Neuronal stem cell (in vitro differentiated cells): ENCODE measurements around the gene MATN1.

ENCODE experiments used
- DNase-seq: peaks from one replicate; pipeline ENCODE4 v3.0.0-alpha.2; 2013; ENCODE audit warnings: low spot score
- H2AFZ ChIP-seq: one replicate; pipeline ENCODE4 v1.6.1; 2013; ENCODE audit warnings: mild to moderate bottlenecking, low read length, inconsistent platforms
- H2AK5ac ChIP-seq: 2 replicates; pipeline ENCODE4 v1.6.1; 2013; ENCODE audit warnings: low read depth, mild to moderate bottlenecking, inconsistent platforms, low read length, moderate library complexity, mixed read lengths
- H2BK120ac ChIP-seq: 2 replicates; pipeline ENCODE4 v1.6.1; 2013; ENCODE audit warnings: low read depth, mild to moderate bottlenecking, inconsistent platforms, low read length, moderate library complexity, mixed read lengths
- H2BK12ac ChIP-seq: one replicate; pipeline ENCODE4 v1.6.1; 2013; ENCODE audit warnings: low read length, inconsistent platforms
- H2BK15ac ChIP-seq: 2 replicates; pipeline ENCODE4 v1.6.1; 2013; ENCODE audit warnings: mild to moderate bottlenecking, low read length, inconsistent platforms, mixed read lengths
- H2BK5ac ChIP-seq: one replicate; pipeline ENCODE4 v1.6.1; 2013; ENCODE audit warnings: inconsistent platforms, mild to moderate bottlenecking, low read length, moderate library complexity
- H3K14ac ChIP-seq: one replicate; pipeline ENCODE4 v1.6.1; 2013; ENCODE audit warnings: low read length, inconsistent platforms
- H3K18ac ChIP-seq: 2 replicates; pipeline ENCODE4 v1.6.1; 2013; ENCODE audit warnings: low read length, inconsistent platforms
- H3K23ac ChIP-seq: 2 replicates; pipeline ENCODE4 v1.6.1; 2013; ENCODE audit warnings: low read depth, mild to moderate bottlenecking, mixed read lengths, low read length, inconsistent platforms; ENCODE audit not compliant: poor library complexity
- H3K27ac ChIP-seq: replicated peaks from 3 replicates; pipeline ENCODE4 v1.5.1; 2013; ENCODE audit warnings: low read length, inconsistent platforms
- H3K27me3 ChIP-seq, 3 experiments: 2 replicates each; pipeline ENCODE4 v1.6.1; 2013; ENCODE audit warnings: low read length in 3 of 3, mild to moderate bottlenecking in 2 of 3, inconsistent platforms in 1 of 3, low read depth in 1 of 3, mixed read lengths in 1 of 3, moderate library complexity in 1 of 3; ENCODE audit not compliant: control insufficient read depth in 3 of 3, insufficient read depth in 3 of 3
- H3K36me3 ChIP-seq, 2 donors: replicated peaks in 1 of 2; 2 replicates each; pipeline ENCODE4 v1.6.1; 2013; ENCODE audit warnings: low read length in 2 of 2; ENCODE audit not compliant: control insufficient read depth in 2 of 2, insufficient read depth in 2 of 2
- H3K4ac ChIP-seq: 2 replicates; pipeline ENCODE4 v1.6.1; 2013; ENCODE audit warnings: inconsistent platforms, mild to moderate bottlenecking, low read length, moderate library complexity
- H3K4me1 ChIP-seq, 2 donors: 1 replicate in 1 of 2; 2 replicates in 1 of 2; pipeline ENCODE4 v1.6.1; 2013; ENCODE audit warnings: low read length in 2 of 2, low read depth in 1 of 2; ENCODE audit not compliant: control insufficient read depth in 2 of 2, insufficient read depth in 1 of 2
- H3K4me2 ChIP-seq: one replicate; pipeline ENCODE4 v1.6.1; 2013; ENCODE audit warnings: mild to moderate bottlenecking, low read length, inconsistent platforms; ENCODE audit not compliant: insufficient read depth, poor library complexity, severe bottlenecking
- H3K4me3 ChIP-seq, 2 donors: 2 replicates each; pipeline ENCODE4 v1.5.1; 2013; ENCODE audit warnings: low read length in 2 of 2, mild to moderate bottlenecking in 2 of 2, inconsistent platforms in 1 of 2, moderate library complexity in 1 of 2
- H3K79me1 ChIP-seq: one replicate; pipeline ENCODE4 v1.6.1; 2013; ENCODE audit warnings: low read depth, mild to moderate bottlenecking, inconsistent platforms, low read length, moderate library complexity
- H3K9ac ChIP-seq: one replicate; pipeline ENCODE4 v1.6.1; 2013; ENCODE audit warnings: mild to moderate bottlenecking, low read depth, low read length, inconsistent platforms; ENCODE audit not compliant: poor library complexity
- H3K9me3 ChIP-seq, 2 donors: replicated peaks in 1 of 2; 2 replicates each; pipeline versions ENCODE3 to v1.6.1; 2013; ENCODE audit warnings: low read length in 2 of 2, mild to moderate bottlenecking in 2 of 2, inconsistent platforms in 1 of 2, low read depth in 1 of 2, mixed read lengths in 1 of 2, moderate library complexity in 1 of 2; ENCODE audit not compliant: control insufficient read depth in 2 of 2, insufficient read depth in 1 of 2
- H4K8ac ChIP-seq: one replicate; pipeline ENCODE4 v1.6.1; 2013; ENCODE audit warnings: low read depth, mild to moderate bottlenecking, inconsistent platforms, low read length, moderate library complexity
- H4K91ac ChIP-seq: one replicate; pipeline ENCODE4 v1.6.1; 2013; ENCODE audit warnings: low read length, low read depth, mild to moderate bottlenecking, inconsistent platforms; ENCODE audit not compliant: poor library complexity
- WGBS, 2 donors: extraction: QIAGEN DNeasy Blood & Tissue Kit; methylation state at CpG; one replicate each; pipeline ENCODE4 v1.1.7; 2013; ENCODE audit warnings: missing lambda C conversion rate in 2 of 2, mixed read lengths in 1 of 2; ENCODE audit not compliant: insufficient read length in 2 of 2, insufficient replicate concordance in 1 of 2; ENCODE audit errors: extremely low coverage in 2 of 2; 5-methylcytosine and 5-hydroxymethylcytosine counted together

MATN1 gene

DNA sequence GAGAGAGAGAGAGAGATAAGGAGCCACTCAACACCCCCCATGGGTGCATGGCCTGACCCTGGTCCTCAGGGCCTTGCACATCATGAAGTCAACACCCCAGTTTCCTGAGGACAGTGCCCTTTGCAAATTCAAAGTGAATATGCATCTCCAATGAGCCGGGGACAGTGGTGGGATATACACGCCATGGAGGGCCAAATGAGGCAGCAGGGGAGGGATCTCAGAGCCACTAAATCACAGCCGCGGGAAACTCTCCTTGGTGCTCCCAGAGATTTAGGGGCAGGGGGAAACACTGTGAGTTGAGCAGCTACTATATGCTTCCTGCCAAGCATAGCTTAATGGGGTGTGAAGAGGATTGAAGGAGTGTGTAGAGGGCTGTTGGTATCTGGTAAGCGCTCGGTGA is 35.5 kb downstream of the MATN1 start:
- Histone ChIP-seq H4K8ac (no peak overlapping the region), H3K36me3 (no peaks in the 10 kb centered on the region), H3K4me1 (peaks cover 5 to 40% of the 10 kb centered on the region in 2 donors), H2BK12ac (no peak overlapping the region), H3K18ac (no peak overlapping the region), H2BK5ac (peak overlapping the region; percentile 43), H4K91ac (no peak overlapping the region), H3K4ac (no peak overlapping the region), H3K4me3 (no peak overlapping the region), H3K14ac (no peak overlapping the region), H2AK5ac (no peak overlapping the region), H3K23ac (no peak overlapping the region), H3K27ac (no peak overlapping the region), H2BK15ac (no peak overlapping the region), H3K79me1 (no peaks in the 10 kb centered on the region), H2AFZ (no peak overlapping the region), H3K27me3 (peaks cover 0 to 65% (median 4%) of the 10 kb centered on the region in 3 experiments), H3K9ac (no peak overlapping the region), H3K9me3 (no peaks in the 10 kb centered on the region), H3K4me2 (no peak overlapping the region), H2BK120ac (peak overlapping the region; percentile 23)
- no CpG with 5 or more reads among the region's 6 CpGs for WGBS, 2 donors
- no peak for DNase-seq

DNA sequence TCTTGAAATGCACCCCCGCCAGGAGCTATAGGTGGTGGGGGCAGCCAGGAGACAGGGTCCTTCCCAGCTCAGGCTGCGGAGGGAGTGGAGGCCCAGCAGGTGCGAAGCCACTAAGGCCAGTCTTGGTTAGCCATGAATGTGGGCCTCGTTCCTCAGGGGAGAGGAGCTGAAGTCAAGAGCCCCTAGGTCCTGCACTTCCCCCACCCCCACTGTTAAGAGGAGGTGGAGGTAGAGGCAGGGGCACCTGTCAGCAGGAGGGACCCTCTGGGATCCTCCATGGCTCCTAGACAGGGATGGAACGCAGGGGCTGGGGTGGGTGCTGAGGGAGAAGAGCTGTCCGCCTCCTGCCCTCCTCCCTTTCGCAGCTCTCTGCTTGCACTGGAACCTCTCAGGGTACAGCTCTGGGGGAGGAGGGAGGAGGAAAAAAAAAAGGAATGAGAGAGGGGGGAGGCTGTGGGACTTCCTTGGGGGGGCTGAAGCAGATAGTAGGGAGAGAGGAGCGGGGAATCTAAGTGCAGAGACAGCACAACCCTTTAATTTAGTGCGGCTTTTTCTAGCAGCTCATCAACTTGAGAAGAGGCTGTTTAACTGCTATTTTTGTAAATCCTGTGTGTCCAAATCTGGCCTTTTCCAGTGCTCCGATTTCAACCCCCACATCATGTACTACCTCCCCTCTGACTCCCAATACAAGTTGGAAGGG is 37.0 kb downstream of the MATN1 start:
- Histone ChIP-seq H3K14ac (peak overlapping the region; percentile 23), H2BK15ac (peak overlapping the region; percentile 74), H2BK12ac (peak overlapping the region; percentile 25), H3K9ac (peak overlapping the region; percentile 54), H3K27me3 (peaks cover 0 to 70% (median 4%) of the 10 kb centered on the region in 3 experiments), H3K4me3 (no peak overlapping the region), H3K27ac (no peak overlapping the region), H3K79me1 (no peaks in the 10 kb centered on the region), H2BK120ac (no peak overlapping the region), H2AK5ac (peak overlapping the region; percentile 78), H3K9me3 (no peaks in the 10 kb centered on the region), H2AFZ (no peak overlapping the region), H3K4me2 (no peak overlapping the region), H2BK5ac (peak overlapping the region; percentile 93), H3K4ac (no peak overlapping the region), H4K8ac (no peak overlapping the region), H3K36me3 (no peaks in the 10 kb centered on the region), H4K91ac (no peak overlapping the region), H3K23ac (no peak overlapping the region), H3K18ac (peak overlapping the region; percentile 54), H3K4me1 (peaks cover 5 to 35% of the 10 kb centered on the region in 2 donors)
- no CpG with 5 or more reads among the region's 10 CpGs for WGBS, 2 donors
- no peak for DNase-seq

DNA sequence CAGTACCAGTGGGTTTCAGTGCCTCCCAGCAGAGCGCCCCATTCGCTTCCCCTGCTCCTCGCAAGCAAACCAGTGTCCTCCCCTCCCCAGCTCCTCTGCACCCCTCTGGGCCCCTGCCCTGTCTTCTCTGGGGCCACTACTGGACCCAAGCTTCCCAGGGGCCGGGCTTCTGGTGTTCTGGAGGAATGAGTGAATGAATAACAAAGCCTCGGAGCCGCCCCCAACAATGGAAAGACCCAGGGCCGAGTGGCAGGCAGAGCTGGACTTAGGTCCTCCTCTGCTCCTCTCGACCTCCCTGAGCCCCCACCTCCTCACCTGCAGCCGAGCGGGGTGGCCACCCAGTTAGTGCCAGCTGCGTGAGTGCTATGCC is 37.6 kb downstream of the MATN1 start:
- no peak overlapping the region for H2BK12ac ChIP-seq
- no peak overlapping the region for H2AFZ ChIP-seq
- H4K8ac ChIP-seq: no peak overlapping the region
- peak overlapping the region; percentile 70 for H3K23ac ChIP-seq
- H3K18ac ChIP-seq: peak overlapping the region; percentile 95
- peak overlapping the region in 1 of 2 donors; percentile 66 for H3K4me3 ChIP-seq
- peaks cover 0 to 70% (median 4%) of the 10 kb centered on the region in 3 experiments for H3K27me3 ChIP-seq
- no peaks in the 10 kb centered on the region for H3K79me1 ChIP-seq
- peak overlapping the region; percentile 66 for H3K4me2 ChIP-seq
- peak overlapping the region; percentile 67 for H3K4ac ChIP-seq
- peak overlapping the region; percentile 74 for H2BK15ac ChIP-seq
- peak overlapping the region; percentile 78 for H2AK5ac ChIP-seq
- no peaks in the 10 kb centered on the region for H3K9me3 ChIP-seq
- H3K9ac ChIP-seq: no peak overlapping the region
- H2BK120ac ChIP-seq: no peak overlapping the region
- H3K27ac ChIP-seq: peak overlapping the region; percentile 52
- no peak overlapping the region for H4K91ac ChIP-seq
- peak overlapping the region; percentile 93 for H2BK5ac ChIP-seq
- no peaks in the 10 kb centered on the region for H3K36me3 ChIP-seq
- no CpG with 5 or more reads among the region's 11 CpGs for WGBS, 2 donors
- H3K4me1 ChIP-seq: peaks cover 5 to 30% of the 10 kb centered on the region in 2 donors
- no peak overlapping the region for H3K14ac ChIP-seq
- DNase-seq: no peak

DNA sequence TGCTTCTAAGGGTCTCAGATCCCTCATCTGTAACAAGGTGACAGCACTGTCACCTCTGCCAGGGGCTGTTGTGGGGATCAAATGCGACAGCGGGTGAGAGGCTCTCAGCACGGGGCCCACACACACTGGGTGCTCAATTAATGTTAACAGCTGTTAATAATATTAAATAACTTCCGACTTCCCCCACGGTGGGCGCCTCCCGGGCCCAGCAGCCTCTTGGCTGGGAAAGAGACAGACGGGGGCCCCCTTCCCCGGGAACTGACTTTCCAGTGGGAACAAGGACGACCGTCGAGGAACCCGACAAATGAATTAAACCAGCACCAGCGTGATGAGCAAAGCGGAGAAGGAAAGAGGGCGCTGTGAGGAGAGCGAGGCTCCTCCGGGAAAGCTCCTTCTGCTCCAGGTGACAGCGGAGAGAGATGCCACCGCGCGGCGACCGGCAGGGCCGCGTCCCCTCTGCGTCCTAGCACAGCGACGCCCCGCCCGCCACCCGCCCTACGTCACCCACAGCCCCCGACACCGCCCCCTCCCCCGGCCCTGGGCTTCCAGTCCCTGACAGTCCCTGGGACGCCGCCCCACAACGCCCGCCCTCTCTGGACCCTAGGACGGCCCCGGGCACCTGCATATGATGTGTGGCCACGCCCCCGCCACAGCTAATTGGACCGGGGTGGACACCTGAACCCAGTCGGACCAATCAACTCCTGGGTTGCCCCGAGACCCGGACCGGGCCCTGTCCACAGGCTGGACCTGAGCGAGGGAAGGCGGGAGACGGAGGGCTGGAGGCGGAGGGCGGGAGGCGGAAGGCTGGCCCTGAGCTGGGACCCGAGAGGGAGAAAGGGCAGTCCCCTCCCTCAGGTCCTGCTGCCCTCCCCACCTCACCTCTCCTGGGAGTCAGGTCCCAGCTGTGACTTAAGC is 38.2 kb downstream of the MATN1 start:
- WGBS, 2 donors: no CpG with 5 or more reads among the region's 56 CpGs

More for the DNA sequence above, 38.2 kb downstream of the MATN1 start:
- Histone ChIP-seq H2BK5ac (peak overlapping the region; percentile 93), H2BK120ac (no peak overlapping the region), H4K8ac (no peak overlapping the region), H2BK15ac (peak overlapping the region; percentile 74), H3K4me2 (peak overlapping the region; percentile 66), H3K27me3 (peaks cover 0 to 70% (median 4%) of the 10 kb centered on the region in 3 experiments), H3K4ac (peak overlapping the region; percentile 67), H3K36me3 (no peaks in the 10 kb centered on the region), H3K9me3 (no peaks in the 10 kb centered on the region), H3K23ac (peak overlapping the region; percentile 70), H3K79me1 (no peaks in the 10 kb centered on the region), H3K9ac (no peak overlapping the region), H2AK5ac (peak overlapping the region; percentile 78), H3K27ac (peak overlapping the region; percentile 52), H3K4me1 (peaks cover 4 to 24% of the 10 kb centered on the region in 2 donors), H3K4me3 (peak overlapping the region in 1 of 2 donors; percentile 66), H2AFZ (peak overlapping the region; percentile 52), H3K14ac (no peak overlapping the region), H3K18ac (peak overlapping the region; percentile 95), H2BK12ac (no peak overlapping the region), H4K91ac (no peak overlapping the region)
- DNase-seq: peak; percentile 94
